Measurements from ENCODE around the gene AHI1. TPM values are rescaled to one million over a fixed set of nuclear protein-coding genes. Genes with fewer than 3 reads are reported as not detected.

Gene AHI1
- total RNA-seq, 5 donors from 2014 or later (not counting 1 experiment from before 2014, with no cell fraction given), result 9.6 to 27.6 (median 15.8) TPM

DNA sequence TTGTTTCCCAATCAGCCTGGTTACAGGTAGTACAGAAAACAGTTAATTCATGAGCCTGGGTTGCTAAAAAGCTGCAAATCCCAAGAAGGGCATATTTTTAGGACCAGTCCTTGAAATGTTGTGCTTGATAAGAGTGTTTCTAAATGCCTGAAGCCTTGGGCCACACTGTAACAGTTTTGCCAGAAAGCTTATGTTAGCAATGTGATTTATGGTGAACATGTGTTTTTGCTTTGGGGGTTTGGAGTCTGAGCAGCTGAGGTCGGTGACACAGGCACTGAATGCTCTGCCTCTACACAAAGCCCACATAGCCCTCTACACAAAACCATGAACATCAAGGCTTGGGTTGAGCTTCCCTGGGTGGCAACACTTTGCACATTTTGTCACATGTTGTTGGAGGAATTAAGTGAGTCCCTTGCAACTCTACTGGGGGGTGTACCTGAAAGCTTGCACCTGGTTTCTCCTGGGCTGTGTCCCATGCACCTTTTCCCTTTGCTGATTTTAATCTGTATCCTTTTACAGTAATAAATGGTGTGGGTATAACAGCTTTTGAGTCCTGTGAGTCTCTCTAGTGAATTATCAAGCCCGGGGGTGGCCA is 22.2 kb downstream of the AHI1 start:
- Histone ChIP-seq H3K9me3 (no peaks in the 10 kb centered on the region), H3K27ac (ENCODE audit: low read length) (no peak overlapping the region), H3K4me3 (ENCODE audit: control insufficient read depth in 1 of 2, extremely low read depth in 1 of 2, low read length in 1 of 2) (no peak overlapping the region), H3K27me3 (replicated peaks in 1 of 2; ENCODE audit: control insufficient read depth in 2 of 2, extremely low read depth in 1 of 2, insufficient read depth in 2 of 2, low read length in 1 of 2) (no peaks in the 10 kb centered on the region), H3K4me1 (ENCODE audit: control insufficient read depth in 1 of 2, extremely low read depth in 1 of 2, insufficient read depth in 2 of 2, low read length in 2 of 2) (no peaks in the 10 kb centered on the region), H3K36me3 (ENCODE audit: control insufficient read depth in 2 of 2, extremely low read depth in 1 of 2, insufficient read depth in 1 of 2, low read length in 1 of 2) (peaks cover 0 to 3% of the 10 kb centered on the region in 2 donors)
- H3K36me3 Mint-ChIP-seq, result peaks cover 31% of the 10 kb centered on the region
- WGBS (ENCODE audit: insufficient coverage), result no CpG with 5 or more reads among the region's 2 CpGs
- no peaks in the 10 kb centered on the region for H3K4me1 Mint-ChIP-seq
- no peak overlapping the region for H3K27ac Mint-ChIP-seq
- peaks cover 6 to 13% (median 9%) of the 10 kb centered on the region in 3 donors for H3K9me3 Mint-ChIP-seq
- POLR2A ChIA-PET, result no interaction called here
- ATAC-seq (replicated peaks in 1 of 4) (no peak), DNase-seq (no peak)
- CTCF ChIA-PET, result interaction anchor here in 1 of 2 donors (0.5 kb wide), 1 partner anchor 1296 kb away, joined by 3 read pairs; no protein-coding TSS in a partner anchor
- H3K27me3 Mint-ChIP-seq, result no peaks in the 10 kb centered on the region
- H3K4me3 Mint-ChIP-seq, result no peak overlapping the region

DNA sequence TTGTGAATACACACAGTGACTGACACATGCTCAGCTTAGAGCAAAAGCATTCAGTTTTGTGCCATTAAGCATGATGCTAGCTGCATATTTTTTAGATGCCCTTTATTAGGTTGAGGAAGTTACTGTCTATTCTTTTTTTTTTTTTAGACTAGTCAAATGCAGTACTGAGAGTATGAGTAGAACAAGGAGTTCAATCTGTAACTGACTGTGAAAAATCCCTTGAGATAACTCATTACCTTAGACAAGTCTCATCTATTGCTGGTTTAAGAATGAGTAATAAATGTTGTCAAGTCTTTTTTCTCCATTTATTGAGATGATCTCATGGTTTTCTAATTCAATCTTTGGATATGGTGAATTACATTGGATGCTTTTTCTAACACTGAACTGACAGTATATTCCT is 23.2 kb downstream of the AHI1 start:
- DNase-seq (no peak), ATAC-seq (replicated peaks in 1 of 4) (no peak)
- no peak overlapping the region for H3K4me3 ChIP-seq (ENCODE audit: control insufficient read depth in 1 of 2, extremely low read depth in 1 of 2, low read length in 1 of 2)
- H3K27me3 ChIP-seq (replicated peaks in 1 of 2; ENCODE audit: control insufficient read depth in 2 of 2, extremely low read depth in 1 of 2, insufficient read depth in 2 of 2, low read length in 1 of 2), result no peaks in the 10 kb centered on the region
- peaks cover 0 to 2% of the 10 kb centered on the region in 2 donors for H3K36me3 ChIP-seq (ENCODE audit: control insufficient read depth in 2 of 2, extremely low read depth in 1 of 2, insufficient read depth in 1 of 2, low read length in 1 of 2)
- no peaks in the 10 kb centered on the region for H3K9me3 ChIP-seq
- Mint-ChIP-seq H3K27ac (no peak overlapping the region), H3K27me3 (no peaks in the 10 kb centered on the region), H3K9me3 (peaks cover 4 to 9% (median 7%) of the 10 kb centered on the region in 3 donors), H3K4me3 (no peak overlapping the region), H3K4me1 (no peaks in the 10 kb centered on the region), H3K36me3 (peaks cover 31% of the 10 kb centered on the region)
- no peaks in the 10 kb centered on the region for H3K4me1 ChIP-seq (ENCODE audit: control insufficient read depth in 1 of 2, extremely low read depth in 1 of 2, insufficient read depth in 2 of 2, low read length in 2 of 2)
- POLR2A ChIA-PET, result no interaction called here
- CTCF ChIA-PET, result interaction anchor here in 1 of 2 donors (0.5 kb wide), 1 partner anchor 411 kb away, joined by 6 read pairs; no protein-coding TSS in a partner anchor
- no peak overlapping the region for H3K27ac ChIP-seq (ENCODE audit: low read length)

- Mint-ChIP-seq H3K36me3 (peaks cover 36% of the 10 kb centered on the region), H3K9me3 (peaks cover 0 to 3% (median 0%) of the 10 kb centered on the region in 3 donors), H3K27ac (no peak overlapping the region), H3K27me3 (no peaks in the 10 kb centered on the region), H3K4me3 (no peak overlapping the region), H3K4me1 (peaks cover 0 to 4% (median 0%) of the 10 kb centered on the region in 3 donors)
- no CpG with 5 or more reads among the region's 4 CpGs for WGBS (ENCODE audit: insufficient coverage)
- Histone ChIP-seq H3K4me1 (ENCODE audit: control insufficient read depth in 1 of 2, extremely low read depth in 1 of 2, insufficient read depth in 2 of 2, low read length in 2 of 2) (no peaks in the 10 kb centered on the region), H3K36me3 (ENCODE audit: control insufficient read depth in 2 of 2, extremely low read depth in 1 of 2, insufficient read depth in 1 of 2, low read length in 1 of 2) (no peaks in the 10 kb centered on the region), H3K27ac (ENCODE audit: low read length) (no peak overlapping the region), H3K27me3 (replicated peaks in 1 of 2; ENCODE audit: control insufficient read depth in 2 of 2, extremely low read depth in 1 of 2, insufficient read depth in 2 of 2, low read length in 1 of 2) (no peaks in the 10 kb centered on the region), H3K4me3 (ENCODE audit: control insufficient read depth in 1 of 2, extremely low read depth in 1 of 2, low read length in 1 of 2) (no peak overlapping the region), H3K9me3 (no peaks in the 10 kb centered on the region)
- ChIA-PET POLR2A (no interaction called here), CTCF (interaction anchor here in 1 of 2 donors (0.8 kb wide), 1 partner anchor 13 kb away, joined by 3 read pairs; no protein-coding TSS in a partner anchor)
- ATAC-seq (replicated peaks in 1 of 4) (no peak), DNase-seq (no peak)
These were observed 31.6 kb downstream of the AHI1 start for GRCh38 chr6:135465903-135466302.

GRCh38 chr6:135465307-135465706 is 32.2 kb downstream of the AHI1 start:
- no peak overlapping the region for H3K27ac ChIP-seq (ENCODE audit: low read length)
- ChIA-PET POLR2A (no interaction called here), CTCF (interaction anchor here (0.6 to 0.8 kb wide), 2 partner anchors 12 to 268 kb away, joined by 3 read pairs; no protein-coding TSS in a partner anchor)
- Mint-ChIP-seq H3K9me3 (no peaks in the 10 kb centered on the region), H3K27ac (no peak overlapping the region), H3K27me3 (no peaks in the 10 kb centered on the region), H3K4me1 (peaks cover 0 to 7% (median 0%) of the 10 kb centered on the region in 3 donors), H3K36me3 (peaks cover 32% of the 10 kb centered on the region), H3K4me3 (no peak overlapping the region)
- ATAC-seq (replicated peaks in 1 of 4) (no peak), DNase-seq (no peak)
- H3K27me3 ChIP-seq (replicated peaks in 1 of 2; ENCODE audit: control insufficient read depth in 2 of 2, extremely low read depth in 1 of 2, insufficient read depth in 2 of 2, low read length in 1 of 2), result no peaks in the 10 kb centered on the region
- H3K9me3 ChIP-seq, result no peaks in the 10 kb centered on the region
- no peaks in the 10 kb centered on the region for H3K36me3 ChIP-seq (ENCODE audit: control insufficient read depth in 2 of 2, extremely low read depth in 1 of 2, insufficient read depth in 1 of 2, low read length in 1 of 2)
- H3K4me3 ChIP-seq (ENCODE audit: control insufficient read depth in 1 of 2, extremely low read depth in 1 of 2, low read length in 1 of 2), result no peak overlapping the region
- WGBS (ENCODE audit: insufficient coverage), result no CpG with 5 or more reads among the region's 1 CpG
- no peaks in the 10 kb centered on the region for H3K4me1 ChIP-seq (ENCODE audit: control insufficient read depth in 1 of 2, extremely low read depth in 1 of 2, insufficient read depth in 2 of 2, low read length in 2 of 2)

DNA sequence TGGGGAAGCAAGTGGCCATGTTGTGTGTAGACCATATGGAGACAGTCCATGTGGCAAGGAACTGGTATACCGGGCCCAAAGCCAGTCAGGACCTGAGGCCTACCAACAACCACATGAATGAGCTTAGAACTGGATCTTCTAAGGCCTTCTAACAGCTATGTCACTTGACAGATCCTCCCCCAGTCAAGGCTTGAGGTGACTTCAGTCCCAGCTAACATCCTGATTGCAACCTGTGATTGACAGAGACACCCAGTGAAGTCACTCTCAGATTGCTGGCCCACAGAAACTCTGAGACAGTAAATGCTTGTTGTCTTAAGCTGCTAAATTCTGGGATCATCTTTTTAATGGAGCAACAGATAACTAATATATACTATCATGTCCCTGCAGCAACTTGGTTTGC is 32.9 kb downstream of the AHI1 start:
- Histone ChIP-seq H3K27me3 (replicated peaks in 1 of 2; ENCODE audit: control insufficient read depth in 2 of 2, extremely low read depth in 1 of 2, insufficient read depth in 2 of 2, low read length in 1 of 2) (no peaks in the 10 kb centered on the region), H3K27ac (ENCODE audit: low read length) (no peak overlapping the region), H3K4me3 (ENCODE audit: control insufficient read depth in 1 of 2, extremely low read depth in 1 of 2, low read length in 1 of 2) (no peak overlapping the region), H3K9me3 (no peaks in the 10 kb centered on the region), H3K36me3 (ENCODE audit: control insufficient read depth in 2 of 2, extremely low read depth in 1 of 2, insufficient read depth in 1 of 2, low read length in 1 of 2) (no peaks in the 10 kb centered on the region), H3K4me1 (ENCODE audit: control insufficient read depth in 1 of 2, extremely low read depth in 1 of 2, insufficient read depth in 2 of 2, low read length in 2 of 2) (no peaks in the 10 kb centered on the region)
- Mint-ChIP-seq H3K4me3 (no peak overlapping the region), H3K36me3 (peaks cover 27% of the 10 kb centered on the region), H3K27ac (no peak overlapping the region), H3K4me1 (peaks cover 0 to 7% (median 0%) of the 10 kb centered on the region in 3 donors), H3K27me3 (no peaks in the 10 kb centered on the region), H3K9me3 (no peaks in the 10 kb centered on the region)
- 88% methylated on average over 1 of the region's 1 CpG for WGBS (ENCODE audit: insufficient coverage)
- no peak for DNase-seq
- CTCF ChIA-PET, result interaction anchor here in 1 of 2 donors (1.4 kb wide), 1 partner anchor 14 kb away, joined by 4 read pairs; no protein-coding TSS in a partner anchor
- POLR2A ChIA-PET, result no interaction called here
- no peak for ATAC-seq (replicated peaks in 1 of 4)

GRCh38 chr6:135461208-135461607 is 36.3 kb downstream of the AHI1 start:
- Mint-ChIP-seq H3K27me3 (no peaks in the 10 kb centered on the region), H3K4me3 (no peak overlapping the region), H3K4me1 (peaks cover 0 to 7% (median 0%) of the 10 kb centered on the region in 3 donors), H3K9me3 (no peaks in the 10 kb centered on the region), H3K27ac (no peak overlapping the region), H3K36me3 (peaks cover 27% of the 10 kb centered on the region)
- H3K36me3 ChIP-seq (ENCODE audit: control insufficient read depth in 2 of 2, extremely low read depth in 1 of 2, insufficient read depth in 1 of 2, low read length in 1 of 2), result no peaks in the 10 kb centered on the region
- no CpG with 5 or more reads among the region's 1 CpG for WGBS (ENCODE audit: insufficient coverage)
- H3K27ac ChIP-seq (ENCODE audit: low read length), result no peak overlapping the region
- H3K9me3 ChIP-seq, result no peaks in the 10 kb centered on the region
- DNase-seq (no peak), ATAC-seq (replicated peaks in 1 of 4) (no peak)
- CTCF ChIA-PET, result no interaction called here
- no peaks in the 10 kb centered on the region for H3K4me1 ChIP-seq (ENCODE audit: control insufficient read depth in 1 of 2, extremely low read depth in 1 of 2, insufficient read depth in 2 of 2, low read length in 2 of 2)
- POLR2A ChIA-PET, result no interaction called here
- H3K27me3 ChIP-seq (replicated peaks in 1 of 2; ENCODE audit: control insufficient read depth in 2 of 2, extremely low read depth in 1 of 2, insufficient read depth in 2 of 2, low read length in 1 of 2), result no peaks in the 10 kb centered on the region
- H3K4me3 ChIP-seq (ENCODE audit: control insufficient read depth in 1 of 2, extremely low read depth in 1 of 2, low read length in 1 of 2), result no peak overlapping the region
